Measurements from ENCODE around the gene SLC25A44. TPM values are rescaled to one million over a fixed set of nuclear protein-coding genes. Genes with fewer than 3 reads are reported as not detected.

SLC25A44 gene
- total RNA-seq, 1 experiment from 2014 or later: 32.5 TPM

GRCh38 chr1:156151093-156151688 lies 42.7 kb upstream of the SLC25A44 start:
- CTCF ChIA-PET: interaction anchor here (1.1 kb wide), 2 partner anchors 74 kb away, joined by 4 read pairs; no protein-coding TSS in a partner anchor
- no peak overlapping the region for H3K27ac Mint-ChIP-seq (ENCODE audit: unreplicated experiment)
- no peak overlapping the region for H3K4me3 Mint-ChIP-seq (ENCODE audit: low read depth, unreplicated experiment)
- no peak for DNase-seq
- TF ChIP-seq CTCF (IDR thresholded peaks at IDR 0.05; ENCODE audit: unreplicated experiment): no peak
- peaks cover 44% of the 10 kb centered on the region for H3K27me3 Mint-ChIP-seq (ENCODE audit: unreplicated experiment)
- H3K4me1 Mint-ChIP-seq (ENCODE audit: low read depth, unreplicated experiment): peaks cover 19% of the 10 kb centered on the region
- intact Hi-C loops (cut with micrococcal nuclease; ENCODE audit: unreplicated experiment): no loop called here
- no peaks in the 10 kb centered on the region for H3K9me3 Mint-ChIP-seq (ENCODE audit: low read depth, unreplicated experiment)
- no TSS peak for BruUV-seq (replicated peaks)
- peaks cover 5% of the 10 kb centered on the region for H3K36me3 Mint-ChIP-seq (ENCODE audit: insufficient read depth, unreplicated experiment)

- Mint-ChIP-seq H3K4me1 (ENCODE audit: low read depth, unreplicated experiment) (peaks cover 12% of the 10 kb centered on the region), H3K27ac (ENCODE audit: unreplicated experiment) (no peak overlapping the region), H3K4me3 (ENCODE audit: low read depth, unreplicated experiment) (no peak overlapping the region), H3K27me3 (ENCODE audit: unreplicated experiment) (peaks cover 43% of the 10 kb centered on the region), H3K9me3 (ENCODE audit: low read depth, unreplicated experiment) (no peaks in the 10 kb centered on the region), H3K36me3 (ENCODE audit: insufficient read depth, unreplicated experiment) (peaks cover 5% of the 10 kb centered on the region)
- BruUV-seq (replicated peaks): no TSS peak
- DNase-seq: no peak
- TF ChIP-seq CTCF (IDR thresholded peaks at IDR 0.05; ENCODE audit: unreplicated experiment): no peak
- intact Hi-C loops (cut with micrococcal nuclease; ENCODE audit: unreplicated experiment): no loop called here
- CTCF ChIA-PET: no interaction called here
These were observed 41.3 kb upstream of the SLC25A44 start for GRCh38 chr1:156152628-156153027.

GRCh38 chr1:156153362-156153761 lies 40.5 kb upstream of the SLC25A44 start, which contains the start of gene SEMA4A:
TSS of gene SEMA4A (plus strand) at chr1:156153585. CDS start at chr1:156154579, 994 bp downstream.
- no peak within 1 kb of the TSS for H3K4me3 Mint-ChIP-seq (ENCODE audit: low read depth, unreplicated experiment)

GRCh38 chr1:156154317-156154749 lies 39.6 kb upstream of the SLC25A44 start:
- Mint-ChIP-seq H3K9me3 (ENCODE audit: low read depth, unreplicated experiment) (no peaks in the 10 kb centered on the region), H3K27ac (ENCODE audit: unreplicated experiment) (no peak overlapping the region), H3K4me3 (ENCODE audit: low read depth, unreplicated experiment) (no peak overlapping the region), H3K27me3 (ENCODE audit: unreplicated experiment) (peaks cover 40% of the 10 kb centered on the region), H3K4me1 (ENCODE audit: low read depth, unreplicated experiment) (peaks cover 12% of the 10 kb centered on the region), H3K36me3 (ENCODE audit: insufficient read depth, unreplicated experiment) (peaks cover 5% of the 10 kb centered on the region)
- DNase-seq: no peak
- CTCF ChIA-PET: interaction anchor here (1.3 to 1.5 kb wide), 2 partner anchors 56 to 71 kb away, joined by 4 to 5 read pairs; no protein-coding TSS in a partner anchor
- intact Hi-C loops (cut with micrococcal nuclease; ENCODE audit: unreplicated experiment): no loop called here
- TF ChIP-seq CTCF (IDR thresholded peaks at IDR 0.05; ENCODE audit: unreplicated experiment): no peak
- BruUV-seq (replicated peaks): no TSS peak

More at GRCh38 chr1:156153362-156153761, 40.5 kb upstream of the SLC25A44 start, which contains the start of gene SEMA4A:
- H3K27ac Mint-ChIP-seq (ENCODE audit: unreplicated experiment): no peak within 1 kb of the TSS
- no peaks in the 10 kb centered on the region for H3K9me3 Mint-ChIP-seq (ENCODE audit: low read depth, unreplicated experiment)
- intact Hi-C loops (cut with micrococcal nuclease; ENCODE audit: unreplicated experiment): no loop called here
- peaks cover 5% of the 10 kb centered on the region for H3K36me3 Mint-ChIP-seq (ENCODE audit: insufficient read depth, unreplicated experiment)
- peak; percentile 73 for DNase-seq
- BruUV-seq (replicated peaks): no TSS peak
- TF ChIP-seq CTCF (IDR thresholded peaks at IDR 0.05; ENCODE audit: unreplicated experiment): no peak
- peaks cover 43% of the 10 kb centered on the region for H3K27me3 Mint-ChIP-seq (ENCODE audit: unreplicated experiment)
- CTCF ChIA-PET: interaction anchor here (0.6 to 1.3 kb wide), 4 partner anchors 11 to 72 kb away, joined by 3 to 5 read pairs (median 4); no protein-coding TSS in a partner anchor
- peaks cover 12% of the 10 kb centered on the region for H3K4me1 Mint-ChIP-seq (ENCODE audit: low read depth, unreplicated experiment)

All from Calu3 (cell line).